GM12892 (cell line): ENCODE measurements around the gene FSIP1.

ENCODE experiments used
- POLR2A ChIP-seq: IDR thresholded peaks from 2 replicates; pipeline ENCODE4 v1.6.1; 2011; ENCODE audit warnings: low read depth, low read length, control low read depth
- POLR2AphosphoS5 ChIP-seq: IDR thresholded peaks from 2 replicates; pipeline ENCODE4 v1.6.1; 2011; ENCODE audit warnings: low read depth, low read length, control low read depth
- TAF1 ChIP-seq: IDR thresholded peaks from 2 replicates; pipeline ENCODE4 v1.6.1; 2011; ENCODE audit warnings: low read depth, mild to moderate bottlenecking, control low read depth, low read length, borderline replicate concordance

GRCh38 chr15:39804026-39804425, 21.4 kb upstream of the FSIP1 start:
- TF ChIP-seq TAF1 = no peak
- no peak for TF ChIP-seq POLR2A
- TF ChIP-seq POLR2AphosphoS5 = no peak
